ENCODE results near the gene RAB30. TPM values are rescaled to one million over a fixed set of nuclear protein-coding genes. Genes with fewer than 3 reads are reported as not detected.

The RAB30 gene
- total RNA-seq, 1 experiment from 2014 or later, result 1.5 TPM

- no peak for TF ChIP-seq CTCF (IDR thresholded peaks at IDR 0.05; ENCODE audit: unreplicated experiment)
- Mint-ChIP-seq H3K27ac (ENCODE audit: unreplicated experiment) (no peak overlapping the region), H3K27me3 (ENCODE audit: unreplicated experiment) (no peaks in the 10 kb centered on the region), H3K36me3 (ENCODE audit: insufficient read depth, unreplicated experiment) (no peaks in the 10 kb centered on the region), H3K4me1 (ENCODE audit: low read depth, unreplicated experiment) (no peaks in the 10 kb centered on the region), H3K9me3 (ENCODE audit: low read depth, unreplicated experiment) (no peaks in the 10 kb centered on the region), H3K4me3 (ENCODE audit: low read depth, unreplicated experiment) (no peak overlapping the region)
- no peak for DNase-seq
- no TSS peak for BruUV-seq (replicated peaks)
- CTCF ChIA-PET, result no interaction called here
- intact Hi-C loops (cut with micrococcal nuclease; ENCODE audit: unreplicated experiment), result no loop called here
Measured at GRCh38 chr11:82980947-82981346, 90.8 kb downstream of the RAB30 start.

GRCh38 chr11:82980292-82980691 is 91.4 kb downstream of the RAB30 start:
- TF ChIP-seq CTCF (IDR thresholded peaks at IDR 0.05; ENCODE audit: unreplicated experiment), result no peak
- BruUV-seq (replicated peaks), result no TSS peak
- no peaks in the 10 kb centered on the region for H3K36me3 Mint-ChIP-seq (ENCODE audit: insufficient read depth, unreplicated experiment)
- H3K9me3 Mint-ChIP-seq (ENCODE audit: low read depth, unreplicated experiment), result no peaks in the 10 kb centered on the region
- intact Hi-C loops (cut with micrococcal nuclease; ENCODE audit: unreplicated experiment), result no loop called here
- CTCF ChIA-PET, result no interaction called here
- H3K4me3 Mint-ChIP-seq (ENCODE audit: low read depth, unreplicated experiment), result no peak overlapping the region
- no peaks in the 10 kb centered on the region for H3K4me1 Mint-ChIP-seq (ENCODE audit: low read depth, unreplicated experiment)
- H3K27ac Mint-ChIP-seq (ENCODE audit: unreplicated experiment), result no peak overlapping the region
- no peaks in the 10 kb centered on the region for H3K27me3 Mint-ChIP-seq (ENCODE audit: unreplicated experiment)
- DNase-seq, result no peak

GRCh38 chr11:82979824-82980223 is 91.9 kb downstream of the RAB30 start:
- Mint-ChIP-seq H3K27me3 (ENCODE audit: unreplicated experiment) (no peaks in the 10 kb centered on the region), H3K9me3 (ENCODE audit: low read depth, unreplicated experiment) (no peaks in the 10 kb centered on the region), H3K4me1 (ENCODE audit: low read depth, unreplicated experiment) (no peaks in the 10 kb centered on the region), H3K4me3 (ENCODE audit: low read depth, unreplicated experiment) (no peak overlapping the region), H3K27ac (ENCODE audit: unreplicated experiment) (no peak overlapping the region), H3K36me3 (ENCODE audit: insufficient read depth, unreplicated experiment) (no peaks in the 10 kb centered on the region)
- TF ChIP-seq CTCF (IDR thresholded peaks at IDR 0.05; ENCODE audit: unreplicated experiment), result no peak
- CTCF ChIA-PET, result no interaction called here
- no TSS peak for BruUV-seq (replicated peaks)
- intact Hi-C loops (cut with micrococcal nuclease; ENCODE audit: unreplicated experiment), result no loop called here
- no peak for DNase-seq

- CTCF ChIA-PET, result no interaction called here
- Mint-ChIP-seq H3K4me3 (ENCODE audit: low read depth, unreplicated experiment) (no peak overlapping the region), H3K4me1 (ENCODE audit: low read depth, unreplicated experiment) (no peaks in the 10 kb centered on the region), H3K27ac (ENCODE audit: unreplicated experiment) (no peak overlapping the region), H3K9me3 (ENCODE audit: low read depth, unreplicated experiment) (no peaks in the 10 kb centered on the region), H3K36me3 (ENCODE audit: insufficient read depth, unreplicated experiment) (no peaks in the 10 kb centered on the region), H3K27me3 (ENCODE audit: unreplicated experiment) (no peaks in the 10 kb centered on the region)
- no TSS peak for BruUV-seq (replicated peaks)
- no peak for DNase-seq
- intact Hi-C loops (cut with micrococcal nuclease; ENCODE audit: unreplicated experiment), result no loop called here
- TF ChIP-seq CTCF (IDR thresholded peaks at IDR 0.05; ENCODE audit: unreplicated experiment), result no peak
Measured at GRCh38 chr11:82978422-82979099, 93.1 kb downstream of the RAB30 start.

Data from Calu3 (cell line).